ENCODE data around the gene GALE.

- TF ChIP-seq, protein P1, sequence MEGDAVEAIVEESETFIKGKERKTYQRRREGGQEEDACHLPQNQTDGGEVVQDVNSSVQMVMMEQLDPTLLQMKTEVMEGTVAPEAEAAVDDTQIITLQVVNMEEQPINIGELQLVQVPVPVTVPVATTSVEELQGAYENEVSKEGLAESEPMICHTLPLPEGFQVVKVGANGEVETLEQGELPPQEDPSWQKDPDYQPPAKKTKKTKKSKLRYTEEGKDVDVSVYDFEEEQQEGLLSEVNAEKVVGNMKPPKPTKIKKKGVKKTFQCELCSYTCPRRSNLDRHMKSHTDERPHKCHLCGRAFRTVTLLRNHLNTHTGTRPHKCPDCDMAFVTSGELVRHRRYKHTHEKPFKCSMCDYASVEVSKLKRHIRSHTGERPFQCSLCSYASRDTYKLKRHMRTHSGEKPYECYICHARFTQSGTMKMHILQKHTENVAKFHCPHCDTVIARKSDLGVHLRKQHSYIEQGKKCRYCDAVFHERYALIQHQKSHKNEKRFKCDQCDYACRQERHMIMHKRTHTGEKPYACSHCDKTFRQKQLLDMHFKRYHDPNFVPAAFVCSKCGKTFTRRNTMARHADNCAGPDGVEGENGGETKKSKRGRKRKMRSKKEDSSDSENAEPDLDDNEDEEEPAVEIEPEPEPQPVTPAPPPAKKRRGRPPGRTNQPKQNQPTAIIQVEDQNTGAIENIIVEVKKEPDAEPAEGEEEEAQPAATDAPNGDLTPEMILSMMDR (IDR thresholded peaks at IDR 0.05) = no peak
- no peak for TF ChIP-seq POLR2A (IDR thresholded peaks at IDR 0.05)
- no peak for TF ChIP-seq POLR2AphosphoS5 (IDR thresholded peaks at IDR 0.05)
These were observed 6.5 kb downstream of the GALE start for GRCh38 chr1:23793861-23794731.
